SU-DHL-6 (cell line): ENCODE data around the gene ABLIM1.

Experiments
- H2AFZ ChIP-seq: fragments of 200-600 bp; sonication (generic); 2 replicates; pipeline ENCODE4 v1.6.1; 2014; ENCODE audit warnings: low read depth, mild to moderate bottlenecking, moderate library complexity, mixed read lengths, antibody characterized with exemption, low read length; ENCODE audit not compliant: severe bottlenecking
- H3F3A ChIP-seq: fragments of 200-600 bp; shearing (Covaris generic); 2 replicates; pipeline ENCODE4 v1.6.0; 2016; ENCODE audit warnings: antibody characterized with exemption, mild to moderate bottlenecking; ENCODE audit not compliant: insufficient read depth
- H3K27ac ChIP-seq: fragments of 200-600 bp; sonication (generic); 2 replicates; pipeline ENCODE4 v1.5.1; 2016; ENCODE audit warnings: low read depth, mild to moderate bottlenecking, low read length, moderate library complexity, mixed read lengths
- H3K27me3 ChIP-seq: fragments of 200-600 bp; sonication (generic), shearing (Covaris generic); 2 replicates; pipeline ENCODE4 v1.6.0; 2014; ENCODE audit warnings: mild to moderate bottlenecking, low read length
- H3K36me3 ChIP-seq: fragments of 200-600 bp; sonication (generic); 2 replicates; pipeline ENCODE4 v1.6.1; 2014; ENCODE audit warnings: mild to moderate bottlenecking, low read length, mixed read lengths
- H3K4me2 ChIP-seq: fragments of 300-600, 200-600 bp; shearing (Covaris generic), sonication (generic); 2 replicates; pipeline ENCODE4 v1.6.0; 2014; ENCODE audit warnings: low read length, low read depth, mild to moderate bottlenecking; ENCODE audit not compliant: poor library complexity, severe bottlenecking
- H3K4me3 ChIP-seq: fragments of 200-600 bp; sonication (generic); 2 replicates; pipeline ENCODE4 v1.5.1; 2014; ENCODE audit warnings: antibody characterized with exemption, low read length, mild to moderate bottlenecking, mixed read lengths; ENCODE audit not compliant: insufficient read depth, poor library complexity, severe bottlenecking
- H3K79me2 ChIP-seq: fragments of 200-600 bp; sonication (generic); 2 replicates; pipeline ENCODE4 v1.6.1; 2014; ENCODE audit warnings: mild to moderate bottlenecking, low read length, moderate library complexity; ENCODE audit not compliant: insufficient read depth
- H3K9ac ChIP-seq: fragments of 200-600 bp; sonication (generic); 2 replicates; pipeline ENCODE4 v1.7.0; 2014; ENCODE audit warnings: mild to moderate bottlenecking, low read length
- H3K9me2 ChIP-seq: fragments of 200-600 bp; sonication (generic); replicated peaks from 2 replicates; pipeline ENCODE4 v1.6.1; 2014; ENCODE audit warnings: low read length; ENCODE audit not compliant: insufficient read depth
- H3K9me3 ChIP-seq: fragments of 200-600 bp; sonication (generic); 2 replicates; pipeline ENCODE4 v1.6.1; 2014; ENCODE audit warnings: low read length, mixed read lengths; ENCODE audit not compliant: insufficient read depth
- H4K20me1 ChIP-seq: fragments of 200-600 bp; sonication (generic); 2 replicates; pipeline ENCODE4 v1.6.1; 2014; ENCODE audit warnings: low read depth, mild to moderate bottlenecking, antibody characterized with exemption, low read length, moderate library complexity, mixed read lengths
- CTCF ChIP-seq: fragments of 200-600 bp; sonication (generic); IDR thresholded peaks from one replicate; pipeline ENCODE4 v1.5.1; 2017; ENCODE audit warnings: antibody characterized with exemption, mild to moderate bottlenecking, low read length, moderate library complexity; ENCODE audit not compliant: insufficient read depth, poor library complexity, severe bottlenecking
- EZH2phosphoT487 ChIP-seq: fragments of 200-600 bp; sonication (generic), shearing (Covaris generic); conservative IDR thresholded peaks from 2 replicates; pipeline ENCODE4 v1.6.1; 2018; ENCODE audit warnings: mild to moderate bottlenecking, antibody characterized with exemption, low read length, moderate library complexity, mixed read lengths

ABLIM1 gene

GRCh38 chr10:114658175-114658574 lies at the start of gene ABLIM1:
Gene ABLIM1 (minus strand): TSS chr10:114658275. CDS start chr10:114658200, 75 bp downstream.
- no peak within 1 kb of the TSS for H3K9ac ChIP-seq
- TF ChIP-seq CTCF (no peak), EZH2phosphoT487 (no peak)
- H3F3A ChIP-seq: no peaks in the 10 kb centered on the region
- H3K4me2 ChIP-seq: no peak within 1 kb of the TSS
- H3K9me3 ChIP-seq: no peaks in the 10 kb centered on the region
- H3K9me2 ChIP-seq: no peaks in the 10 kb centered on the region
- no peak within 1 kb of the TSS for H3K27ac ChIP-seq
- H3K36me3 ChIP-seq: no peaks in the 10 kb centered on the region
- no peaks in the 10 kb centered on the region for H3K27me3 ChIP-seq
- H2AFZ ChIP-seq: no peak within 1 kb of the TSS
- H3K79me2 ChIP-seq: no peaks in the 10 kb centered on the region
- H4K20me1 ChIP-seq: no peaks in the 10 kb centered on the region
- no peak within 1 kb of the TSS for H3K4me3 ChIP-seq

GRCh38 chr10:114706458-114707055 lies 48.5 kb upstream of the ABLIM1 start:
- H3K36me3 ChIP-seq: no peaks in the 10 kb centered on the region
- no peaks in the 10 kb centered on the region for H4K20me1 ChIP-seq
- H3K79me2 ChIP-seq: no peaks in the 10 kb centered on the region
- H3K4me2 ChIP-seq: no peak overlapping the region
- no peak overlapping the region for H3K4me3 ChIP-seq
- H3F3A ChIP-seq: no peaks in the 10 kb centered on the region
- no peaks in the 10 kb centered on the region for H3K9me2 ChIP-seq
- H3K9me3 ChIP-seq: no peaks in the 10 kb centered on the region
- no peaks in the 10 kb centered on the region for H3K27me3 ChIP-seq
- H3K9ac ChIP-seq: no peak overlapping the region
- H2AFZ ChIP-seq: no peak overlapping the region
- H3K27ac ChIP-seq: no peak overlapping the region
- TF ChIP-seq CTCF (no peak), EZH2phosphoT487 (no peak)

- H3K79me2 ChIP-seq: no peaks in the 10 kb centered on the region
- no peaks in the 10 kb centered on the region for H3K27me3 ChIP-seq
- no peak overlapping the region for H3K4me3 ChIP-seq
- no peak overlapping the region for H3K4me2 ChIP-seq
- no peaks in the 10 kb centered on the region for H3K9me3 ChIP-seq
- H3K36me3 ChIP-seq: no peaks in the 10 kb centered on the region
- TF ChIP-seq EZH2phosphoT487 (no peak), CTCF (no peak)
- H3F3A ChIP-seq: no peaks in the 10 kb centered on the region
- H4K20me1 ChIP-seq: no peaks in the 10 kb centered on the region
- no peaks in the 10 kb centered on the region for H3K9me2 ChIP-seq
- H3K27ac ChIP-seq: no peak overlapping the region
- no peak overlapping the region for H2AFZ ChIP-seq
- H3K9ac ChIP-seq: no peak overlapping the region
Observed at GRCh38 chr10:114704679-114705078, 46.6 kb upstream of the ABLIM1 start.
